ENCODE data around the gene GPR139. TPM values are rescaled to one million over a fixed set of nuclear protein-coding genes. Genes with fewer than 3 reads are reported as not detected.

The GPR139 gene
- total RNA-seq, 1 experiment from 2014 or later, result 0.22 TPM

DNA sequence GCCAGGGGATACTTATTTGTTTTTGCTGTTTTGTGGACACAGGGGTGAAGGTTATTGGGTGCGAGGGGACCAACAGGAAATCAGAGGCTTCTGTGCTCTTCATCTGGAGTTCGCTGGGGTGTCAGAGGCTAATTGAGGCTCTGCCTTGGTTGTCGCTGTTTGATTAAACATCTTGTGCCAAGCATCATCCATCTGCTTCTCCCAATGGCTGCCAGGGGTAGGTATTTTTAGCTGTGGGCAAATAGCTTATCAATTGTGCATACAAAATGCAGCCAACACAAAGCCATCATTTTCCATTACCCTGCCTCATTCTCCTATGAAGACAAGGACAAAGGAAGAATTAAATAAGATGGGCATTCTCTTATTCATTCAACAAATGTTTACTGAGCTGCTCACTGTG lies 27.8 kb downstream of the GPR139 start:
- Histone ChIP-seq H3T11ph (ENCODE audit: low read length) (no peak overlapping the region), H3K79me2 (ENCODE audit: insufficient read depth, low read length) (no peaks in the 10 kb centered on the region), H2BK12ac (ENCODE audit: insufficient read length, low read depth, low read length) (no peak overlapping the region), H3K4ac (ENCODE audit: low read depth, low read length) (no peak overlapping the region), H3K27ac (ENCODE audit: insufficient read length, low read depth, low read length) (no peak overlapping the region), H2BK120ac (ENCODE audit: low read depth, low read length, poor library complexity, severe bottlenecking) (no peak overlapping the region), H3K4me1 (ENCODE audit: insufficient read depth, low read length) (peaks cover 7% of the 10 kb centered on the region; the same call in 1 of the 2 replicates), H2BK15ac (ENCODE audit: low read depth, low read length) (no peak overlapping the region), H4K5ac (ENCODE audit: insufficient read length, low read depth, low read length) (no peak overlapping the region), H4K20me1 (ENCODE audit: control insufficient read depth, insufficient read depth, insufficient read length) (no peaks in the 10 kb centered on the region), H2BK5ac (ENCODE audit: insufficient read length, low read length) (no peak overlapping the region), H3K9ac (ENCODE audit: extremely low read depth, insufficient read length, low read length) (no peak overlapping the region), H3K14ac (ENCODE audit: insufficient read depth, low read length) (no peak overlapping the region), H3K23ac (ENCODE audit: insufficient read length, low read depth, low read length) (no peak overlapping the region), H3K4me2 (ENCODE audit: insufficient read depth, insufficient read length, low read length) (no peak overlapping the region), H3K79me1 (ENCODE audit: insufficient read depth, low read depth, low read length, poor library complexity, severe bottlenecking) (no peaks in the 10 kb centered on the region), H3K18ac (ENCODE audit: insufficient read length, low read depth, low read length) (no peak overlapping the region), H2AFZ (ENCODE audit: low read length) (no peak overlapping the region), H4K8ac (replicated peaks; ENCODE audit: insufficient read length, low read depth, low read length) (no peak overlapping the region), H2BK20ac (ENCODE audit: low read depth, low read length, poor library complexity, severe bottlenecking) (no peak overlapping the region), H3K23me2 (ENCODE audit: insufficient read length, low read depth, low read length, poor library complexity, severe bottlenecking) (no peaks in the 10 kb centered on the region), H3K56ac (ENCODE audit: insufficient read length, low read depth, low read length) (no peak overlapping the region), H3K27me3 (ENCODE audit: insufficient read depth, low read length) (no peaks in the 10 kb centered on the region), H2AK5ac (ENCODE audit: insufficient read length, low read length) (no peak overlapping the region), H4K91ac (ENCODE audit: insufficient read length, low read depth, low read length) (no peak overlapping the region), H3K9me3 (ENCODE audit: control insufficient read depth, low read depth, low read length) (no peaks in the 10 kb centered on the region)
- Mint-ChIP-seq H3K4me3 (no peak overlapping the region), H3K9me3 (no peaks in the 10 kb centered on the region), H3K4me1 (peaks cover 22 to 29% of the 10 kb centered on the region in 2 experiments), H3K27me3 (ENCODE audit: low read depth) (peaks cover 12% of the 10 kb centered on the region), H3K36me3 (ENCODE audit: insufficient read depth in 1 of 3, low read depth in 3 of 3) (no peaks in the 10 kb centered on the region), H3K27ac (no peak overlapping the region)
- DNase-seq, result no peak
- TF ChIP-seq, protein P1, sequence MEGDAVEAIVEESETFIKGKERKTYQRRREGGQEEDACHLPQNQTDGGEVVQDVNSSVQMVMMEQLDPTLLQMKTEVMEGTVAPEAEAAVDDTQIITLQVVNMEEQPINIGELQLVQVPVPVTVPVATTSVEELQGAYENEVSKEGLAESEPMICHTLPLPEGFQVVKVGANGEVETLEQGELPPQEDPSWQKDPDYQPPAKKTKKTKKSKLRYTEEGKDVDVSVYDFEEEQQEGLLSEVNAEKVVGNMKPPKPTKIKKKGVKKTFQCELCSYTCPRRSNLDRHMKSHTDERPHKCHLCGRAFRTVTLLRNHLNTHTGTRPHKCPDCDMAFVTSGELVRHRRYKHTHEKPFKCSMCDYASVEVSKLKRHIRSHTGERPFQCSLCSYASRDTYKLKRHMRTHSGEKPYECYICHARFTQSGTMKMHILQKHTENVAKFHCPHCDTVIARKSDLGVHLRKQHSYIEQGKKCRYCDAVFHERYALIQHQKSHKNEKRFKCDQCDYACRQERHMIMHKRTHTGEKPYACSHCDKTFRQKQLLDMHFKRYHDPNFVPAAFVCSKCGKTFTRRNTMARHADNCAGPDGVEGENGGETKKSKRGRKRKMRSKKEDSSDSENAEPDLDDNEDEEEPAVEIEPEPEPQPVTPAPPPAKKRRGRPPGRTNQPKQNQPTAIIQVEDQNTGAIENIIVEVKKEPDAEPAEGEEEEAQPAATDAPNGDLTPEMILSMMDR (conservative IDR thresholded peaks at IDR 0.05), result no peak
- WGBS (ENCODE audit: extremely low coverage, insufficient read length, low lambda C conversion rate), result no CpG with 5 or more reads among the region's 3 CpGs

All from H9 (cell line).